ENCODE results near the gene HSPBP1.

DNA sequence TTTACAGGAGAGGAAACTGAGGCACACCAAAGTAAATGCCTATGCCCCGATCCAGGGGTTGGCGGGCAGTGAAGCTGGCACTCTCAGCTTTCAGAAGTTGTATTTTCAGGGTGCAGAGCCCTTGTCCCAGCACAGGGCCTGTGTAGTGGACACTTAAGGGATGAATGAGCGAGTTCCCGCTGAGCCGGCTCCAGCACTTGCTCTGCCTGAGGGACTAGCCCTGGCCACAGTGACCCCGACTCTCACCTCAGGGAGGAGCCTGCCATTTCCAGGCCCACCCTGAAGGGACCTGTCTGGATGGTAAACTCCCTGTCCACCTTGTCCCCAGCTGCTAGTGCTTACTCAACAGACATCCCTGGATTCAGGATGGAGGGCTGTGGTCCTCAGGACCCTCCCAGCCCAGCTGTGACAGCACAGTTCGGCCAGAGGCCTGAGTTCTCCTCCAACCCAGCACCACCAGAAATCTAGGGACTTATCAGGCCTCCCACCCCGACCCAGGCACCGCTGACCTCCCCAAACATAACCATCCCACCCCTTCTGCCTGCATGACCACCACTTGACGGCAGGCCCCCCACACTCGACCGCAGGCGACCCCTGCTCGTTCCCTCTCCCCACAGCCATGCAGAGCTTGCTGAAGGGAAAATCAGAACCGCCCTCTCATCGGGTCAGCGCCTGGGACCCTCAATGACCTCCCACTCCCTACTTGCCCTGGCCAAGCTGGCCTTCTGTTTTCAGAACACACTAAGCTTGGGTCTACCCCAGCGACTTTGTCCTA is 29.5 kb downstream of the HSPBP1 start:
- no peak for TF ChIP-seq POLR2A (IDR thresholded peaks at IDR 0.05)
- TF ChIP-seq, protein P1, sequence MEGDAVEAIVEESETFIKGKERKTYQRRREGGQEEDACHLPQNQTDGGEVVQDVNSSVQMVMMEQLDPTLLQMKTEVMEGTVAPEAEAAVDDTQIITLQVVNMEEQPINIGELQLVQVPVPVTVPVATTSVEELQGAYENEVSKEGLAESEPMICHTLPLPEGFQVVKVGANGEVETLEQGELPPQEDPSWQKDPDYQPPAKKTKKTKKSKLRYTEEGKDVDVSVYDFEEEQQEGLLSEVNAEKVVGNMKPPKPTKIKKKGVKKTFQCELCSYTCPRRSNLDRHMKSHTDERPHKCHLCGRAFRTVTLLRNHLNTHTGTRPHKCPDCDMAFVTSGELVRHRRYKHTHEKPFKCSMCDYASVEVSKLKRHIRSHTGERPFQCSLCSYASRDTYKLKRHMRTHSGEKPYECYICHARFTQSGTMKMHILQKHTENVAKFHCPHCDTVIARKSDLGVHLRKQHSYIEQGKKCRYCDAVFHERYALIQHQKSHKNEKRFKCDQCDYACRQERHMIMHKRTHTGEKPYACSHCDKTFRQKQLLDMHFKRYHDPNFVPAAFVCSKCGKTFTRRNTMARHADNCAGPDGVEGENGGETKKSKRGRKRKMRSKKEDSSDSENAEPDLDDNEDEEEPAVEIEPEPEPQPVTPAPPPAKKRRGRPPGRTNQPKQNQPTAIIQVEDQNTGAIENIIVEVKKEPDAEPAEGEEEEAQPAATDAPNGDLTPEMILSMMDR (IDR thresholded peaks at IDR 0.05 in 4 of 5, conservative IDR thresholded peaks at IDR 0.05 in 1 of 5) = no peak
